HG03039 (cell line): ENCODE data around the gene REC114.
"Not testable (repeated sequence)": the region's sequence is repeated elsewhere in the genome, so short reads cannot be mapped to it uniquely, and the experiment has no call there.

Source experiments
- ATAC-seq: cut with Tn5 transposase; IDR thresholded peaks from one replicate; pipeline ENCODE4 v1.9.1; 2021; ENCODE audit warnings: mild to moderate bottlenecking, moderate library complexity; ENCODE audit not compliant: unreplicated experiment

REC114 gene

GRCh38 chr15:73442968-73443367 is at the start of gene REC114:
Gene REC114 (plus strand): TSS chr15:73443164. CDS start chr15:73443186, 22 bp downstream.
- no peak for ATAC-seq

- no peak for ATAC-seq
Measured at GRCh38 chr15:73393336-73393735, 49.6 kb upstream of the REC114 start.

DNA sequence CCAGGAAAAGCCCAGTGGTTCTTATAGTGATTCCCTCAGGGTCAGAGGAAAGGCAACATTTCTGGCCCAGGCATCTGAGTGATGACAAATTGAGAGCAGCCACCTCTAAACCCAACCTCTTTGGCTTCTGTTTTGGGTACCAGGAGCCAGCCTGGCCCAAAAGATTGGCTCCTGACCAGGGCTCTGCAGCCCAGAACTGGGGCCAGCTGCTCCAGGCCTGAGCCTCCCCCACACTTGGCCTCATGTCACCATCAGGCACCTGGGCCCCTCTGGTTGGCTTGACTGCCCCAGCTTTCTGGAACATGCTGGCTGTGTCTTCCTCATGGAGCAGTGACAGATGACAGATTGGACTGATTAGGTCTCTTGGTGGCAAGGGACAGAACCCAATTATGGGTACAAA is 48.2 kb upstream of the REC114 start:
- no peak for ATAC-seq

DNA sequence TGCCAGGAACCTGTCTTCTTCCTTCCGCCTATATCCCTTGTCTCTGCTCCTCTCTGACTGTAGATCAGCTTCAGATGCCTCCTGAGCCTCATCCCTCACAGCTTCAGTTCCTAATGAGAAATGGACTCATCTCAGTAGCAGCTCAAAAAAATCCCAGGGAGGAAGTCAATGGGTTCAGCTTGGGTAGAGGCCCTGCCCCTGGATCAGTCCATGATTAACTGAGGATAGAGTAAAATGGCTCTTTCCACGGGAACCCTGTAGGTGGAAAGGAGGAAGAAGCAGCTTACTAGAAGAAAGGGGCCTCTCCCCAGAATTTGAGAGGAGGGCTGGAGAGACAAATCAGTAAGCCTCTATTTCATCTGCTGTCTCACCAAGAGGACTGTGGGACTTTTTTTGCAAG is 47.3 kb upstream of the REC114 start:
- ATAC-seq = no peak

DNA sequence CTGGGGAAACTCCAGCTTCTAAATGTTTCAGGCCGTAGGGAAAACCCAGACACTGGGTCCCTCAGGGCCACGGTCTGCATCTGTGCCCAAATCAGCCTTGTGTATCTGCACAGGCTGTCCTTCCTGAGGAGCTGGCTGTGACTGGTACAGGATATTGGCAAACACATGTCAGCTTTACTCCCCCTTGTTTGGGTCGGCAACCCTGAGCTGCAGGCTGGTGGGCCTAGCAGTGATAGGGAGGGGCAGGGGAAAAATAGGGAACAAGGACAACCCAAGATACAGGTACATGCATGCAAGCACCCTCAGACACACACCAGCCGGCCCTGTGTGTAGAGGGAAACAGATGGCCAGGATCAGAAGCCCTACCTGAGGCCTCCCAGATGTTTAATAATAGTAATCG is 45.5 kb upstream of the REC114 start:
- no peak for ATAC-seq

GRCh38 chr15:73398861-73399260 is 44.1 kb upstream of the REC114 start:
- no peak for ATAC-seq

GRCh38 chr15:73400222-73400621 is 42.7 kb upstream of the REC114 start:
- ATAC-seq = not testable (repeated sequence)

- ATAC-seq = no peak
Measured at GRCh38 chr15:73403171-73403570, 39.8 kb upstream of the REC114 start.

DNA sequence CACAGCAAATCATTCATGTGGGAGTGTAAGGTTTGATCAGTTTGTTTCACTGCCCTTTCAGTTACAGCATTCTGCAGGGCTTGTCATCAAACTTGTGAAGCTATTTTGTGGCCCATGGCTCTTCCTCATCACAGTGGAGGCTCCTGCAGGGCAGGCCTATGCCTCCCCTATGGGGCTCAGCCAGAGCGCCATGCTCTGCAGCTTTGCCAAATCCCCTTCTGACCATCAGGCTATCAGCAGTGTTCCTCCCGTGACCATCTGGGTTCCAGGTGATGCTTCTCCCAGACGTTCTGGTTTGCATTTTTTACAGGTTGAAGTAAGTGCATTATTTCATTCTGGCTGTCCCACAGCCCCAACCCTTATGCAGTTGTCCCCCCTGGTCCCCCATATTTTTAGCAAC is 28.1 kb upstream of the REC114 start:
- ATAC-seq = no peak

- ATAC-seq = no peak
Measured at GRCh38 chr15:73424506-73424905, 18.5 kb upstream of the REC114 start.

- no peak for ATAC-seq
Measured at GRCh38 chr15:73425510-73425909, 17.5 kb upstream of the REC114 start.

- no peak for ATAC-seq
Measured at GRCh38 chr15:73426323-73426994, 16.5 kb upstream of the REC114 start.

DNA sequence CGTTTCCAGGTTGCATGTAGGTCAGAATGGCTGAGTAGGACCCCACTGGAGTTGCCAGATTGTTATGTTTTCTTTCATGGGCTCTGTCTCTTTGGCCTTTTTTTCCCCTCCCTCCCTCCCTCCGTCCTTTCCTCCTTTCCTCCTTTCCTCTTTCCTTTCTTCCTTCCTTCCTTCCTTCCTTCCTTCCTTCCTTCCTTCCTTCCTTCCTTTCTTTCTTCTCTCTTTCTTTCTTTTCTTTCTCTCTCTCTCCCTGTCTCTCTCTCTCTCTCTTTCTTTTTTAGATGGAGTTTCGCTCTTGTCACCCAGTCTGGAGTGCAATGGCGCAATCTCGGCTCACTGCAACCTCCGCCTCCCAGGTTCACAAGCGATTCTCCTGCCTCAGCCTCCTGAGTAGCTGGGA is 11.6 kb upstream of the REC114 start:
- not testable (repeated sequence) for ATAC-seq

DNA sequence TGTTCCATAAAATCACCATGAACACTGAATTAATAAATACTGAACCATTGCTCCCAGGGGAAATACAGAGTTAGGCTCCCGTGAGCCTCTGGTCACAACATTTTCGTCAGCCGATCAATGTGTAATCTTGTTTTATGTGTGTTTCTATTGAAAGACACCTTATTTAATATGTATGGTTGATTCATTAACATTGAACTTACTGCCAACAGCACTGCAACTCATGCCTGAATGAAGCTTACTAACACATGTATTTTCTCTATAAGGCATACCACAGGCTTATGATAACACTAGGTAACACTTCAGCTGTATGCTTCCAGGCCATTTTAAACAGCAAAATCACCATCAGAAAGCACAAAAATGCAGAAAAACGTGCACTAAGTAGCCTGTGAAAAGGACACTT is 9.1 kb upstream of the REC114 start:
- ATAC-seq = no peak

DNA sequence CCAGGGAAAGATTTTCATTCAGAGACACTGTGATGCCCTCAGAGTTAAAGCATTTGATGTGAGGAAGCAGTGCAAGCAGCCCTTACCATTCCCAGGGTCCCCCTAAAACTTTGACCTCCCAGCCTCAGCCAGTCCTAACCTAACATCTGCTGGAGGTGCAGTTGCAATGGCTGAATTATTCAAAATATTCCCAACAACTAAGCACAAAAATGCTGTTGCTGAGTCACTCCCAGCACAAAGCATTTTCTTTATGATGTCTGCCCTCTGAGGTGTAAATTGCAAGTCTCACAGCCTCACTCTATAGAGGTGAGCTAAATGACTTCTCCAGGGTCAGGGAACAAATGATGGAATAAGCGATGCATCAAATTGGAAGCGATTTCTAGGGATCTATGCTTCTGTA is 6.4 kb upstream of the REC114 start:
- no peak for ATAC-seq

GRCh38 chr15:73437543-73438109 is 5.3 kb upstream of the REC114 start:
- no peak for ATAC-seq

GRCh38 chr15:73438651-73439050 is 4.3 kb upstream of the REC114 start:
- no peak for ATAC-seq

- no peak for ATAC-seq
Measured at GRCh38 chr15:73440571-73440970, 2.4 kb upstream of the REC114 start.

GRCh38 chr15:73442421-73442820 is 543 bp upstream of the REC114 start:
- no peak for ATAC-seq

DNA sequence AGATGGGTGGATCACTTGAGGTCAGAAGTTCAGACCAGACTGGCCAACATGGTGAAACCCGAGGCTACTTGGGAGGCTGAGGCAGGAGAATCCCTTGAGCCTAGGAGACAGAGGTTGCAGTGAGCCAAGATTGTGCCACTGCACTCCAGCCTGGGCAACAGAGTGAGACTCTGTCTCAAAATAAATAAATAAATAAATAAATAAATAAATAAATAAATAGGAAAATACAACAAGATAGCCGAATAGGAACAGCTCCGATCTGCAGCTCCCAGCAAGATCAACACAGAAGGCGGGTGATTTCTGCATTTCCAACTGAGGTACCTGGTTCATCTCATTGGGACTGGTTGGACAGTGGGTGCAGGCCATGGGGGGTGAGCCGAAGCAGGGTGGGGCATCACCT is 4.5 kb downstream of the REC114 start:
- not testable (repeated sequence) for ATAC-seq

GRCh38 chr15:73448158-73448758 is 5.3 kb downstream of the REC114 start:
- ATAC-seq = not testable (repeated sequence)

DNA sequence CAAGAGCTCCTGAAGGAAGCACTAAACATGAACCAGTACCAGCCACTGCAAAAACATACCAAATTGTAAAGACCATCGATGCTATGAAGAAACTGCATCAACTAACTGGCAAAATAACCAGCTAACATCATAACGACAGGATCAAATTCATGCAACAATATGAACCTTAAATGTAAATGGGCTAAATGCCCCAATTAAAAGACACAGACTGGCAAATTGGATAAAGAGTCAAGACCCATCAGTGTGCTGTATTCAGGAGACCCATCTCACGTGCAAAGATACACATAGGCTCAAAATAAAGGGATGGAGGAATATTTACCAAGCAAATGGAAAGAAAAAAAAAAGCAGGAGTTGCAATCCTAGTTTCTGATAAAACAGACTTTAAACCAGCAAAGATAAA is 7.0 kb downstream of the REC114 start:
- ATAC-seq = not testable (repeated sequence)
